ACC112 (cell line): ENCODE data around the gene PLEKHB2.
"Not testable (repeated sequence)": the region's sequence is repeated elsewhere in the genome, so short reads cannot be mapped to it uniquely, and the experiment has no call there.

Experiments
- H2AFZ ChIP-seq: fragments of 200-600 bp; sonication (generic); one replicate; pipeline ENCODE4 v1.6.0; 2017; ENCODE audit warnings: antibody characterized with exemption, low read length; ENCODE audit not compliant: unreplicated experiment
- H3K27ac ChIP-seq: fragments of 200-600 bp; sonication (generic); 2 replicates; pipeline ENCODE4 v1.5.1; 2014; ENCODE audit warnings: low read depth, mild to moderate bottlenecking, antibody characterized with exemption, low read length, moderate library complexity
- H3K27me3 ChIP-seq: fragments of 200-600 bp; sonication (generic); 2 replicates; pipeline ENCODE4 v1.6.1; 2014; ENCODE audit warnings: mild to moderate bottlenecking, antibody characterized with exemption, low read length, moderate library complexity, mixed read lengths; ENCODE audit not compliant: insufficient read depth
- H3K36me3 ChIP-seq: fragments of 200-600 bp; sonication (generic); 2 replicates; pipeline ENCODE4 v1.6.1; 2016; ENCODE audit warnings: mild to moderate bottlenecking, antibody characterized with exemption, low read length, moderate library complexity, mixed read lengths; ENCODE audit not compliant: insufficient read depth
- H3K4me1 ChIP-seq: fragments of 200-600 bp; sonication (generic); one replicate; pipeline ENCODE4 v1.6.1; 2016; ENCODE audit warnings: low read length, mixed read lengths; ENCODE audit not compliant: insufficient read depth, unreplicated experiment, control insufficient read depth
- H3K4me3 ChIP-seq: fragments of 200-600 bp; sonication (generic); 2 replicates; pipeline ENCODE4 v1.5.1; 2014; ENCODE audit warnings: mild to moderate bottlenecking, low read depth, low read length
- H3K79me2 ChIP-seq: fragments of 200-600 bp; sonication (generic); one replicate; pipeline ENCODE4 v1.6.0; 2016; ENCODE audit warnings: low read length; ENCODE audit not compliant: control insufficient read depth, unreplicated experiment, insufficient read depth

PLEKHB2 gene

GRCh38 chr2:131105156-131105949 lies at the start of gene PLEKHB2:
PLEKHB2 (plus strand) TSS chr2:131105336; CDS start chr2:131120942, 15,606 bp downstream.
- Histone ChIP-seq H3K36me3 (peaks cover 5% of the 10 kb centered on the region), H2AFZ (peak within 1 kb of the TSS; percentile 80), H3K79me2 (peaks cover 53% of the 10 kb centered on the region), H3K27ac (peak within 1 kb of the TSS; percentile 83), H3K27me3 (no peaks in the 10 kb centered on the region), H3K4me3 (peak within 1 kb of the TSS; percentile 88), H3K4me1 (peaks cover 17% of the 10 kb centered on the region)

- H3K79me2 ChIP-seq = peaks cover 55% of the 10 kb centered on the region
- no peaks in the 10 kb centered on the region for H3K27me3 ChIP-seq
- H3K36me3 ChIP-seq = peaks cover 41% of the 10 kb centered on the region
- no peak overlapping the region for H2AFZ ChIP-seq
- H3K27ac ChIP-seq = no peak overlapping the region
- H3K4me3 ChIP-seq = no peak overlapping the region
- no peaks in the 10 kb centered on the region for H3K4me1 ChIP-seq
These were observed 48.8 kb upstream of the PLEKHB2 start for GRCh38 chr2:131056204-131056931.

DNA sequence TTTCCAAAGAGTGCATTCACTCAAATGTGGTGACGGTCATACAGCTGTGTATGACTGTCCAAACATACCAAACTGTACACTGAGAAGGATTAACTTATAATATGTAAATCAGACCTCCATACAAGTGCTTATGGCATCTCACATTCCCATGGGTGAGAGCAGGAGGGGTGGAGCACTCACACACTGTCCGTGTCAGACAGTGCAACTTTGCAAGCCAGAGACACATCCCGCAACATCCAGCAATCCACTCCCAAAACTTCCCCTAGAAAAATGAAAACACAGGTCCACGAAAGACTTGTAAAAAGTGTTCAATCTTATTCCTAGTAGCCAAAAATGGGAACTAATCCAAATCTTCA lies 48.2 kb upstream of the PLEKHB2 start:
- peaks cover 37% of the 10 kb centered on the region for H3K36me3 ChIP-seq
- H3K79me2 ChIP-seq = peaks cover 60% of the 10 kb centered on the region
- H3K27ac ChIP-seq = no peak overlapping the region
- H3K27me3 ChIP-seq = no peaks in the 10 kb centered on the region
- no peak overlapping the region for H3K4me3 ChIP-seq
- H2AFZ ChIP-seq = no peak overlapping the region
- H3K4me1 ChIP-seq = no peaks in the 10 kb centered on the region

GRCh38 chr2:131058214-131058843 lies 46.8 kb upstream of the PLEKHB2 start:
- Histone ChIP-seq H3K4me1 (no peaks in the 10 kb centered on the region), H3K27ac (no peak overlapping the region), H3K79me2 (peaks cover 72% of the 10 kb centered on the region), H3K4me3 (no peak overlapping the region), H3K36me3 (peaks cover 29% of the 10 kb centered on the region), H3K27me3 (no peaks in the 10 kb centered on the region), H2AFZ (no peak overlapping the region)

DNA sequence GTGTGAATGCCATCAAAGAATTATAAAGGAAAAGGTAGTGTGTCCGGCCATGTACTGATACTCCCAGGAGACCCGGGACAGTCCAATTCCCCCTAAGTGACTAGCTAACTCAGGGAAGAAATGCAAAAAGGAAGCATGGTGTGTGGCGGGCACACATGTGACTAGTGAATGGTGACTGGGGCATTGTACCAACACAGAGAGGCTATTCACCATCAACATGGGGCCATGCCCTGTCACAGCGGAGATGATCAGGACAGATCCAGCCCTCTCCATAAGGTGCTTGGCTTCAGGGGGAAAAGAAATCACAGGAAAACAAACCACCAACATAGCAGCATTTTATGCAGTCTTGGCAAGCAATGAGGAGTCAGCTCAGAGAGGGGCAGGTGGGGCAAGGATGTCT lies 46.2 kb upstream of the PLEKHB2 start:
- Histone ChIP-seq H3K36me3 (peaks cover 32% of the 10 kb centered on the region), H2AFZ (no peak overlapping the region), H3K4me3 (no peak overlapping the region), H3K4me1 (no peaks in the 10 kb centered on the region), H3K27ac (no peak overlapping the region), H3K79me2 (peaks cover 77% of the 10 kb centered on the region), H3K27me3 (no peaks in the 10 kb centered on the region)

GRCh38 chr2:131063501-131064283 lies 41.4 kb upstream of the PLEKHB2 start:
- H3K36me3 ChIP-seq = 0 out of 2 replicates have a peak, but pooled peaks cover 12% of the 10 kb centered on the region
- peaks cover 74% of the 10 kb centered on the region for H3K79me2 ChIP-seq
- H3K27ac ChIP-seq = no peak overlapping the region

DNA sequence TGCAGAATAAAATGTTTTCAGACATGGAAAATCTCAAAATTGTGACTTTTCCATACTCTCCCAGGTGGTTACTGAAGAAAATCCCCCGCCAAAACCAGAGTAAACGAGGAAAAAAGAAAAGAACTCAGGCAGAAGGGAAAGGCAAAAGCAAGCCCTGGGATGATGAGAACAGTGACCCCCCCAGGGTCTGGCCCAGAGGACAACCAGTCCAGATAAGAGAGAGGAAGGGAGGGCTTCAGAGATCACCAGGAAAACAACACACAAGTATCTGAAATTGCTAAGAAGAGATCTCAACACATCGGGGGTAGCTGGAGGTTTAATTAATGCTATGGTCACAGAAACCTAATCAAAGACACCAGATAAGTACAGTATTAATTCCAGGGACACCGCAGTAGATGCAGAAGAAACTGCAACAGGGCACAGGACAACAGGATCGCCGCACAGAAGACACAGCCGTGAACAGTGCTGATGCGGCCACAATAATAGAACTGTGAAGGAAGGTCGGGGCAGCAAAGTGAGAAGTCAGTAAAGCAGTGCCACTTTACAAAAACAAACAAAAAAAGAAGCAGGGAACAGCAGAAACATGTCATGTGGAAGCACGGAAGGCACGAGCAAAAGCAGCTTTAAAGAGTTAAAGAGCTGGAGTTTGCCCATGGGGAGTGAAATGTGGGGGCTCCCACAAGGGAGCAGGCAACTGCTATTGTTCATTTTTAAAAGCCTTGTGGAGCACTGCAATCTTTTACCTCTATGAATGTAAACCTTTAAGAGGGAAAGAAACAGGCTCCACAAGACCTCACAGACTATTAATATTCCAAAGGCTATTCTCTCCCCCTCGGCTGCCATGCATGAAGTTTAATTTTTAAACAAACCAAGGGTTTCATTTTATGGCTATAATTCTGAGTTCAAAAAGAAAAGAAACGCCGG lies 40.3 kb upstream of the PLEKHB2 start:
- Histone ChIP-seq H3K27ac (no peak overlapping the region), H3K36me3 (peaks cover 9% of the 10 kb centered on the region; the same call in 1 of the 2 replicates), H3K4me3 (no peak overlapping the region), H2AFZ (no peak overlapping the region), H3K27me3 (no peaks in the 10 kb centered on the region), H3K79me2 (peaks cover 72% of the 10 kb centered on the region), H3K4me1 (no peaks in the 10 kb centered on the region)

More at GRCh38 chr2:131063501-131064283, 41.4 kb upstream of the PLEKHB2 start:
- no peaks in the 10 kb centered on the region for H3K27me3 ChIP-seq
- no peaks in the 10 kb centered on the region for H3K4me1 ChIP-seq
- H2AFZ ChIP-seq = no peak overlapping the region
- H3K4me3 ChIP-seq = no peak overlapping the region

- Histone ChIP-seq H3K27me3 (no peaks in the 10 kb centered on the region), H3K79me2 (peaks cover 64% of the 10 kb centered on the region), H3K36me3 (peaks cover 20% of the 10 kb centered on the region), H2AFZ (no peak overlapping the region), H3K4me3 (no peak overlapping the region), H3K4me1 (no peaks in the 10 kb centered on the region), H3K27ac (no peak overlapping the region)
These were observed 37.5 kb upstream of the PLEKHB2 start for GRCh38 chr2:131067465-131068125.

DNA sequence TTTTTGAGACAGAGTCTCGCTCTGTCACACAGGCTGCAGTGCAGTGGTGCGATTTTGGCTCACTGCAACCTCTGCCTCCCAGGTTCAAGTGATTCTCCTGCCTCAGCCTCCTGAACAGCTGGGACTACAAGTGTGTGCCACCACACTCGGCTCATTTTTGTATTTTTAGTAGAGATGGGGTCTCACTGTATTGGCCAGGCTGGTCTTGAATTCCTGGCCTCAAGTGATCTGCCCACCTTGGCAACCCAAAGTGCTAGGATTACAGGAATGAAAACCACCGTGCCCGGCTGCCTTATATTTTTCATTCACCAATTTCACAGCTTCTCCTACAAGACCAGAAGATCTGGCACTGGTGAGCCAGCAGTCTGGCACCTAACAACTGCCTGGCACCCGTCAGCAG lies 37.0 kb upstream of the PLEKHB2 start:
- not testable (repeated sequence) for H3K27me3 ChIP-seq, H3K27ac ChIP-seq, H3K4me1 ChIP-seq, H3K4me3 ChIP-seq, H2AFZ ChIP-seq
- Histone ChIP-seq H3K79me2 (peaks cover 64% of the 10 kb centered on the region), H3K36me3 (peaks cover 17% of the 10 kb centered on the region)
